NCI-H1092 (cell line): ENCODE results near the gene CYP2R1.

Experiments used
- DNase-seq: peaks from one replicate; lab custom pipeline; 2025; lab: John Stamatoyannopoulos, UW

Gene CYP2R1

DNA sequence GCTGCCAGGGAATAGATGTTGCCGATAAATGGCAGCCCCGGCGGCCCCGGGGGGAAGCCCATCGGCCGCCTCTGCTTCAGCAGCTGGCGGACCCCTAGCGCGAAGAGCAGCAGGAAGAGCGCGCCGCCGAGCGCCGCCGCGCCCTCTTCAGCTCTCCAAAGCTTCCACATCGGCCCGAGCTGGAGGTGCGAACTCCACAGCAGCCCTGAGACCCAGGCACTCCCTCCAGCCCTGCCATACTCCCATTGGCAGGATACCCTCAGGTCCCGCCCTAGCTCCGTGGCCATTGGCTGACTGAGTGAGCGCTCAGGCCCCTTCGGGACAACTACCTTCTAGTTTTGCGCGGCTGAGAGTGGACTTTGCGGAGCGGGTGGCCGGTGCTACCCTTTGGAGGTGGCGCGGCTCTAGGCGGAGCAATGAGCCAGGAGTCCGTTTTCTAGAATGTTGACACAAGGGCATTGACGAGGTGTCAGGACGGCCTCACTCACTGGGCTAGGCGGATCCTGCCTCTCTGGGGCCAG, at the start of gene CYP2R1:
CYP2R1 (minus strand) TSS at position 196 of the 521 bp plus-strand sequence; CDS start at position 170, 26 bp downstream.
- DNase-seq: peak; percentile 97

DNA sequence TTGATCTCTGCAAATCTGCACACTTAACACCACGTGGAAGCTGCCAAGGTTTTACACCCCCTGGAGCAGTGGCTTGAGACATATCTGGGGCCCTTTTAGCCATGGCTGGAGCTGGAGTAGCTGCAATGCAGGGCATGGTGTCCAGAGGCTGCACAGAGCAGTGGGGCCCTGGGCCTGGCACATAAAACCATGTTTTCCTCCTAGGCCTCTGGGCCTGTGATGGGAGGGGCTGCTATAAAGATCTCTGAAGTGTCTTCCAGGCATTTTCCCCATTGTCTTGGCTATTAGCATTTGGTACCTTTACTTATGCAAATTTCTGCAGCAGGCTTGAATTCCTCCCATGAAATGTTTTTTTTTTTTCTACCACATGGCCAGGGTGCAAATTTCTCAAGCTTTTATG, 46.9 kb upstream of the CYP2R1 start:
- no peak for DNase-seq

DNA sequence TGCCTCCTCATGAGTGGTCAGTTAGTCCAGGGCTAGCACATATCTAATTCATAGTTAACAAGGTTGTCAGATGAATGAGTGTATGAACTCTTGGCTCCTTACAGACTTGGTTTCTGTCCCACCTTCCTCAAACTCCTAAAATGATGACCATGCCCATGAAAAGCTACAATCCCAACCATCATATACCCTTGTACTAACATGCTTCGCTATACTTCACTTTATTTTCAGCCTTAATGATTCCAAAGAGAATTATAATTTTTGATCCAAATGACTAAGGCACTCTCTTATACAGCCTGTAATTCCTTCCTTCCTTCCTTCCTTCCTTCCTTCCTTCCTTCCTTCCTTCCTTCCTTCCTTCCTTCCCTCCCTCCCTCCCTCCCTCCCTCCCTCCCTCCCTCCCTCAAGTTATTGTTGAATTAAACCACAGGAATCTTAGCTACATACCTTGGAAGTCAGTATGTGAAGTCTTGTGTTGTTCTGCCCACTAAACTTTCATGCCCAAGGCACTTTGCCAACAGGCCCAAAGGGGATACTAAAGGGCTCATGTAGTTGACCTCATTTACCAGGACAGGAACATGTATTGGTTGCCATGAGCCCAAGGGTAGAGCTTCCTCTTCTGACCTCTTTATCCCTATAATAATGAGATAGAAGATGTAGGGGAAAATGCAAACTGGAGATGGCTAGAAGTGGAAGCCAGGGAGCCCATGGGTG, 42.8 kb upstream of the CYP2R1 start:
- DNase-seq: no peak

GRCh38 chr11:14932447-14932846, 40.4 kb upstream of the CYP2R1 start:
- no peak for DNase-seq

DNA sequence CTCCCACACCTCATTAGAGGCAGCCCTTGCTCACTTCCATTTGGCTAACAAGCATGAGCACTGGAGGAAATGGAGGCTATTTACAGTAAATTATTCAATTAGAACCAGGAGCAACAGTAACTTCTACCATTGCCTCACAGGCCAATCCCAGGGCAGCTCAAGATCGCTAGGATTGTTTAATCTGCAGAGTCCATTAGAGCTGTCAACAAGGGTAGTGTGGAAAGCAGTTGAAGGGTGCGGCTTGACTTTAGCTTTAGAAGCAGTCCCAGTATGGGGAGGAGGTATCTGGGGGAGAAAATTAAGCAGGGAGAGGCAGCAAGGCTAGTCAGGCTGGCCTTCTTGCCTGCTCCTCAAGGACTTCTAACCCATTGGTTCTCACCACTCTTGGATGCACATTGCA, 38.3 kb upstream of the CYP2R1 start:
- no peak for DNase-seq

DNA sequence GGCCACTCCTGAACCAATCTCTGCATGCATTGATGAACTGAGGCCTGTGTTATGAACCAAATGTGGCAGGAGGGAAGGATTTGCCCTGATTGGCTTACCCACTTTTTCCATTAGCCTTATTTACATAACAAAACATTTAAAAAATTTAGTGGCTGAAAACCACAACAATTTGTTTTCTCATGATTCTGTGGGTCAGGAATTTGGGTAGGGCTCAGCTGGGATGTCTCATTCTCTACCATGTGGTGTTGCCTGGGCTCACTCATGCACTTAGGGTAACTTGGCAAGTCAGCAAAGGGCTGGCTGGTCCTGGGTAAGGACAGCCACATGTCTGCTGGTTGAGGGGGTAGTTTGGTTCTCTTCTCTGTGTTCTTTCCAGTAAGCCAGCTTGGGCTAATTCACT, 35.1 kb upstream of the CYP2R1 start:
- DNase-seq: no peak

GRCh38 chr11:14924318-14924717, 32.3 kb upstream of the CYP2R1 start:
- no peak for DNase-seq

- DNase-seq: no peak
Measured at GRCh38 chr11:14916403-14916802, 24.4 kb upstream of the CYP2R1 start.

DNA sequence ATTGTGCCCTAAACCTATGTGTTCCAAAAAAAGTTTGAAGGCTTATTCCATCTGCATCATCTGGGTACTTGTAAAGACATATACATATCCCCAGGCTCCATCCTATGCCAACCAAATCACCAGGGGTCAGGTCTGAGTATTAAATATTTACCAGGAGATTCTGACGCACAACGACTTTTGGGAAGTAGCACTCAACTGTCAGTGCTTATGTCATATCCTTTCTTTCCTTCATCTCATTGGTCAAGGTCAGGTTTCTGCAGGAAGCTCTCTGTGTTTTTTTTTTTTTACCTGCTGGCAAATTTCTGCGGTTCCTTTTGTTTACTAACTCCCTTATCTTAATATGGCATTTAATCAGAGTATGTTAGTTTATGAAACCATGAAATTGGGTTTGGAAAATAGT, 22.5 kb upstream of the CYP2R1 start:
- DNase-seq: no peak

GRCh38 chr11:14908214-14908880, 16.3 kb upstream of the CYP2R1 start:
- peak; percentile 35 for DNase-seq

GRCh38 chr11:14907411-14908213, 15.6 kb upstream of the CYP2R1 start:
- DNase-seq: peak; percentile 62

DNA sequence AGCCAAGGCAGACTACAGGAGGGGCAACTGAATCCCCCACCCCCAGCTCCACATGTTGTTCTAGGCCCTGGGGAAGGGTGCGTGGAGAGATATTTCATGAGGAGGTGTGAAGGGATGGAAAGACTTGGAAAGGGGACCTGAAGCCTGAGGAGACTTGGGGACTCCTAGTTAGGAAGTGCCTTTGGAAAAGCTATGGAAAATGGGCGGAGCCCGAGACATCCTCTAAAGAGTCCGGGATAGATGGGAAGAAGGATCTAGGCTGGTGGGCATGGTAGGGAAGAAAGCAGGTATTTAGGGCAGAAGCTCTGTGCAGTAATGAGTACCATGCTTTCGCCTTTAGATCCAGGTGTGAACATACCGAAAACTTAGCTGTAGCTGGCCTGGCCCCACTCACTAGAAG, 15.0 kb upstream of the CYP2R1 start:
- no peak for DNase-seq

- no peak for DNase-seq
Measured at GRCh38 chr11:14906578-14906977, 14.5 kb upstream of the CYP2R1 start.

- no peak for DNase-seq
Measured at GRCh38 chr11:14905104-14906033, 13.3 kb upstream of the CYP2R1 start.

GRCh38 chr11:14904745-14905103, 12.7 kb upstream of the CYP2R1 start:
- no peak for DNase-seq

DNA sequence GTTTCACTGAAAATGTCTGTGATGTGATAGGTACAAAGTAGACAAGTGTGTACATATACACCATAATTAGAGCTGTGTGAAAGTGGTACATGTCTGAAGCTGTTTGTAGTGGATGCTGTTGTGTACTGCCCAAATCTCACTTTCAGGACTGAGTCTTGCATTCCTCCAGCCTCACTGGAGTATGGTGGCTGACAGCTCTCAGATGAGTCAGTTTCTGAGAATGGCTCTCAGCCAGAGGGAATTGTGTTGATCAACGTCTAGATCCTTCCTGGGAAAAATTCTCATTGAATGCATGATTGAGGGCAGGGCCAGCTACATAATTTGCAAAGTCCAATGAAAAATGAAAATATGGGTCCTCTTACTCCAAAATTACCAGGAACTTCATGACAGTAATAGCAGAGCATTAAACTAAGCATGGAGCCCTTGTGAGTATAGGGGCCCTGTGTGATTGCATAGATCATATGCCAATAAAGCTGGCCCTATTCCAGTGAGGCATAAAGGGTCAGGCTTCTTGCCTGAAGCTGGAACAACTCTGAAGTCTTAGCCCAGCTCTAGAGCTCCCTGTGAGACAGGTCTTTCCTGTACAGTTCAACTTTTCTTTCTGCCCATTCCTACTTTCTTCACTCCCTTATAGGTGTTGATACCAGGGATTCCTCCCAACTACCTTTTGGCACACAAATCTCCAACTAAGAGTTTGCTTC, 10.8 kb upstream of the CYP2R1 start:
- no peak for DNase-seq

GRCh38 chr11:14898906-14899305, 6.9 kb upstream of the CYP2R1 start:
- DNase-seq: no peak

DNA sequence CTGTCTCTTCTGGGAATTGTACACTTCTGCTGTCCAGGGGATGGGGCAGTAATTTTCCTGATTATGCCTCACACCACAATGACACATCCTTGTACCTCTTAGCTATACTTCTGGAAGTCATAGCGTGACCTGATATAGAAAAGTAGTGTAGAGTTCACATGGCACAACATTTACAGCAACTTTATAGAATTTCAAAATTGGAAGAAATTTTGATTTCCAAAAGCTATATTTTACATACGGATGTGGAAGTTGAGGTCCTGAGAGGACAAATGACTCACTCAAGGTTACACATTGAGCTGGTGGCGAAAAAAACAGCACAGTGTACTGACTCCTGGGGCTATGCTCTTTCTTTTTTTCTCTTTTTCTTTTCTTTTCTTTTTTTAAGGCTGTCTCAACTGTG, 6.3 kb upstream of the CYP2R1 start:
- no peak for DNase-seq

GRCh38 chr11:14894657-14895598, 2.9 kb upstream of the CYP2R1 start:
- no peak for DNase-seq

DNA sequence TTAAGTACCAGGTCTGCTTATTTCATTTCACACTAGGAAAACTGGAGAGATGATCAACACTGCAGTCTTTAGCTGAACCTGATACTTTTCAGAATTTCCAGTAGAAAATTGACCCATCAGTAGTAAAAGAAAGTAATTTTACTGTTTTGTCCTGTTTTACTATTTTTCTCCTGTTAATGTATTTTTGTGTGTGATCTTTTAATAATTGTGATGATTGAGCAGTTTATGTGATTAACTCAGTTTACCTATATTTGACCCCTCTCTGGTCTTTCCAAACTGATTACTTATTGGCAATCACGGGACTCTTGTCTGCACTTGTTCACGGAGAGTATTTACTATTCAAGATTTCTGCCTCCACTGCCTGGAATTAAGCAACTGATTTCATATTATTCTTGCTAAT, 546 bp upstream of the CYP2R1 start:
- no peak for DNase-seq
